Fibroblast of lung (primary cell): ENCODE results near the gene MRFAP1L1. TPM values are rescaled to one million over a fixed set of nuclear protein-coding genes. Genes with fewer than 3 reads are reported as not detected.

Source experiments
- DNase-seq, 2 donors: peaks; one replicate each; pipeline versions ENCODE4 v3.0.0 to v3.0.0-alpha.2; 2010; ENCODE audit warnings: low read depth in 2 of 2
- H2AFZ ChIP-seq: 2 replicates; pipeline ENCODE4 v1.5.1; 2012; ENCODE audit warnings: low read length, control low read depth, inconsistent platforms
- H3K27ac ChIP-seq: 2 replicates; pipeline ENCODE4 v1.5.1; 2011; ENCODE audit warnings: low read length, control low read depth; ENCODE audit not compliant: insufficient read depth
- H3K27me3 ChIP-seq: 2 replicates; pipeline ENCODE4 v1.5.1; 2011; ENCODE audit warnings: mild to moderate bottlenecking, low read length; ENCODE audit not compliant: control insufficient read depth, insufficient read depth
- H3K36me3 ChIP-seq: 2 replicates; pipeline ENCODE4 v1.5.1; 2011; ENCODE audit warnings: low read length; ENCODE audit not compliant: control insufficient read depth, insufficient read depth
- H3K4me1 ChIP-seq: 2 replicates; pipeline ENCODE4 v1.5.1; 2011; ENCODE audit warnings: low read length; ENCODE audit not compliant: control insufficient read depth, insufficient read depth; ENCODE audit errors: extremely low read depth
- H3K4me2 ChIP-seq: 2 replicates; pipeline ENCODE4 v1.5.1; 2011; ENCODE audit warnings: low read length, control low read depth; ENCODE audit not compliant: insufficient read depth; ENCODE audit errors: extremely low read depth
- H3K4me3 ChIP-seq, 4 experiments: fragments of 200-600 bp in 1 of 4; sonication (generic) in 1 of 4; replicated peaks in 1 of 4; 2 replicates each; pipeline ENCODE4 v1.5.1; 2011 to 2016; ENCODE audit warnings: low read length in 4 of 4, low read depth in 3 of 4, mild to moderate bottlenecking in 3 of 4, control low read depth in 2 of 4, inconsistent platforms in 1 of 4, mixed read lengths in 1 of 4; ENCODE audit not compliant: insufficient read depth in 1 of 4; ENCODE audit errors: control extremely low read depth in 1 of 4
- H3K79me2 ChIP-seq: 2 replicates; pipeline ENCODE4 v1.5.1; 2012; ENCODE audit warnings: mild to moderate bottlenecking, low read length, inconsistent platforms; ENCODE audit not compliant: control insufficient read depth, insufficient read depth
- H3K9ac ChIP-seq: 2 replicates; pipeline ENCODE4 v1.5.1; 2011; ENCODE audit warnings: mild to moderate bottlenecking, low read length, control low read depth; ENCODE audit not compliant: insufficient read depth
- H3K9me3 ChIP-seq: 2 replicates; pipeline ENCODE4 v1.5.1; 2012; ENCODE audit warnings: low read depth, low read length; ENCODE audit not compliant: control insufficient read depth, insufficient read depth
- H4K20me1 ChIP-seq: 2 replicates; pipeline ENCODE4 v1.5.1; 2011; ENCODE audit warnings: low read length; ENCODE audit not compliant: control insufficient read depth, insufficient read depth; ENCODE audit errors: extremely low read depth
- EZH2 ChIP-seq: IDR thresholded peaks from 2 replicates; pipeline ENCODE4 v1.5.1; 2012; ENCODE audit warnings: low read length, control low read depth, mild to moderate bottlenecking; ENCODE audit errors: missing control alignments
- polyA plus RNA-seq, 2 donors: library from polyadenylated mRNA; depleted of rRNA in 1 of 2; stranded (reverse) in 1 of 2; unstranded in 1 of 2; fragments of >200 nt; gene quantifications; 2 replicates each; pipeline ENCODE4 v1.2.1, GENCODE V29; 2011 to 2012; ENCODE audit warnings: missing spikeins in 1 of 2
- total RNA-seq: library from RNA; depleted of rRNA; stranded (reverse); fragments of >200 nt; gene quantifications from 2 replicates; pipeline ENCODE4 v1.2.1, GENCODE V29; 2014
- TF ChIP-seq, protein P1 (sequence below), 2 donors: IDR thresholded peaks in 1 of 2; conservative IDR thresholded peaks in 1 of 2; 1 replicate in 1 of 2; 2 replicates in 1 of 2; pipeline ENCODE4 v1.5.1; 2011 to 2012; ENCODE audit warnings: low read length in 2 of 2, control low read depth in 1 of 2, inconsistent platforms in 1 of 2, low read depth in 1 of 2, mild to moderate bottlenecking in 1 of 2

MRFAP1L1 gene
- total and polyA plus RNA-seq, 2 donors (not counting 1 experiment from before 2014, with no cell fraction given), result 41.6 to 77.4 TPM

DNA sequence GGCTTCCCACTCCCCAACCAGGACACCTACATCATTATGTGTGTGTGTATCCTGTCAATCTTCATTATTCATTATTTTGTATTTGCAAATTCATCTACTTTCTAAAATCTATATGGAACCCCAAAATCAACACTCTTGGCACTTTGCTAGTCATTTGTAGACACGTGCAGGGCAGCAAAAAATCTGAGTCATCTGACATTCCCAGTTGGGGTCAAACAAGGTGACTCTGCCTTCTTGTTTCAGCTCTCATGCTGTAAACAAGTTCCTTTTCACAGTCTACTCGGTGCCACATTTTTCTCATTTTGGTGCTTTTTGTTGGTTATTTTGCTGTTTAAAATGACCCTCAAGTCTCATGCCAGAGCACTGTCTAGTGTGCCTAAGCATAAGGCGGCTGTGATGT is 5.9 kb downstream of the MRFAP1L1 start:
- H3K27me3 ChIP-seq, result no peaks in the 10 kb centered on the region
- H3K9ac ChIP-seq, result no peak overlapping the region
- H4K20me1 ChIP-seq, result no peaks in the 10 kb centered on the region
- no peaks in the 10 kb centered on the region for H3K9me3 ChIP-seq
- DNase-seq, result no peak
- H3K79me2 ChIP-seq, result peaks cover 43% of the 10 kb centered on the region
- H3K4me1 ChIP-seq, result peaks cover 3% of the 10 kb centered on the region
- H3K36me3 ChIP-seq, result no peaks in the 10 kb centered on the region
- no peak overlapping the region for H3K27ac ChIP-seq
- no peak overlapping the region for H2AFZ ChIP-seq
- TF ChIP-seq, protein P1, sequence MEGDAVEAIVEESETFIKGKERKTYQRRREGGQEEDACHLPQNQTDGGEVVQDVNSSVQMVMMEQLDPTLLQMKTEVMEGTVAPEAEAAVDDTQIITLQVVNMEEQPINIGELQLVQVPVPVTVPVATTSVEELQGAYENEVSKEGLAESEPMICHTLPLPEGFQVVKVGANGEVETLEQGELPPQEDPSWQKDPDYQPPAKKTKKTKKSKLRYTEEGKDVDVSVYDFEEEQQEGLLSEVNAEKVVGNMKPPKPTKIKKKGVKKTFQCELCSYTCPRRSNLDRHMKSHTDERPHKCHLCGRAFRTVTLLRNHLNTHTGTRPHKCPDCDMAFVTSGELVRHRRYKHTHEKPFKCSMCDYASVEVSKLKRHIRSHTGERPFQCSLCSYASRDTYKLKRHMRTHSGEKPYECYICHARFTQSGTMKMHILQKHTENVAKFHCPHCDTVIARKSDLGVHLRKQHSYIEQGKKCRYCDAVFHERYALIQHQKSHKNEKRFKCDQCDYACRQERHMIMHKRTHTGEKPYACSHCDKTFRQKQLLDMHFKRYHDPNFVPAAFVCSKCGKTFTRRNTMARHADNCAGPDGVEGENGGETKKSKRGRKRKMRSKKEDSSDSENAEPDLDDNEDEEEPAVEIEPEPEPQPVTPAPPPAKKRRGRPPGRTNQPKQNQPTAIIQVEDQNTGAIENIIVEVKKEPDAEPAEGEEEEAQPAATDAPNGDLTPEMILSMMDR (conservative IDR thresholded peaks at IDR 0.05 in 1 of 2, IDR thresholded peaks at IDR 0.05 in 1 of 2; ENCODE audit: low read depth in 1 of 2, low read length in 2 of 2), result no peak
- TF ChIP-seq EZH2, result no peak
- no peak overlapping the region for H3K4me2 ChIP-seq
- H3K4me3 ChIP-seq, result no peak overlapping the region

DNA sequence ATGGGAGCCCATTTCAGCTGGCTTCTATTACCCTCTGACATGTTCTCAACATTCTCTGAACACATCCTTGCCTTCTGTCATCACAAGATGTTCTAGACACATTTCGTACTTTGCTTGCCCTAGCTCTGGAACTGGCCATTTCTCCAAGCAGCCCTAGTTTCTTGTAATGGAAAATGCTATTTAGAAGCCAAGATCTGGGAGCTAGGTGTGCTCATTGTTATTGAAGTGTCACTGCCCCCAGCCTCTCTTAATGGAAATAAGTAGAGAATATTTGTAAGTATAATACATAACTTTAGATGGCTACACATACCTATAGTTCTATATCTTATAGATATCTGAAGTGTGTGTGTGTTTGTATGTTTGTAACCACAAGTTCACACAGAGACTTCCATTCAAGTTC is 6.9 kb downstream of the MRFAP1L1 start:
- H3K4me1 ChIP-seq, result no peaks in the 10 kb centered on the region
- no peaks in the 10 kb centered on the region for H3K36me3 ChIP-seq
- H3K27ac ChIP-seq, result no peak overlapping the region
- no peaks in the 10 kb centered on the region for H3K27me3 ChIP-seq
- peaks cover 32% of the 10 kb centered on the region for H3K79me2 ChIP-seq
- H4K20me1 ChIP-seq, result no peaks in the 10 kb centered on the region
- no peak overlapping the region for H3K4me2 ChIP-seq
- no peak overlapping the region for H2AFZ ChIP-seq
- TF ChIP-seq, protein P1 (conservative IDR thresholded peaks at IDR 0.05 in 1 of 2, IDR thresholded peaks at IDR 0.05 in 1 of 2; ENCODE audit: low read depth in 1 of 2, low read length in 2 of 2), result no peak
- no peak for TF ChIP-seq EZH2
- no peak for DNase-seq
- no peak overlapping the region for H3K4me3 ChIP-seq
- H3K9me3 ChIP-seq, result no peaks in the 10 kb centered on the region
- no peak overlapping the region for H3K9ac ChIP-seq

DNA sequence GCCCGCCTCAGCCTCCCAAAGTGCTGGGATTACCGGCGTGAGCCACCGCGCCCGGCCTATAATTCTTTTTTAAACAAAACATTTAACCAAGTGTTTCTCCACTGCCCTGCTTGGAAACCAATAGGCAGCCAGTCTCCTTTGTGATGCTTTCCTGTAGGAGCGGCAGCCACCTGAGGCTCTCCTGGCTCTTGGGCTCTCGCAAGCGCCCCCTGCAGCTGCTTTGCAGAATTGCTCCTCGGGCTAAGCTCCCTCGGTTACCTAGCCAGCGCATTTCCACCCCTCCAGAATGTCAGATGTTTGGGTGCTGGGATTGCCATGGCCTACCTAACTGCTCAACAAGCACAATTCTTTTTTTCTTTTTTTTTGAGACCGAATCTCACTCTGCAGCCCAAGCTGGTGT is 8.3 kb downstream of the MRFAP1L1 start:
- no peaks in the 10 kb centered on the region for H3K9me3 ChIP-seq
- no peak overlapping the region for H3K4me3 ChIP-seq
- no peak for DNase-seq
- no peak overlapping the region for H3K9ac ChIP-seq
- no peak overlapping the region for H2AFZ ChIP-seq
- no peaks in the 10 kb centered on the region for H3K36me3 ChIP-seq
- no peaks in the 10 kb centered on the region for H3K4me1 ChIP-seq
- TF ChIP-seq EZH2, result no peak
- TF ChIP-seq, protein P1 (conservative IDR thresholded peaks at IDR 0.05 in 1 of 2, IDR thresholded peaks at IDR 0.05 in 1 of 2; ENCODE audit: low read depth in 1 of 2, low read length in 2 of 2), result no peak
- peaks cover 19% of the 10 kb centered on the region for H3K79me2 ChIP-seq
- no peak overlapping the region for H3K4me2 ChIP-seq
- H3K27ac ChIP-seq, result no peak overlapping the region
- no peaks in the 10 kb centered on the region for H4K20me1 ChIP-seq
- H3K27me3 ChIP-seq, result no peaks in the 10 kb centered on the region
